ENCODE data around the gene NACC2.
"Not testable (repeated sequence)": the region's sequence is repeated elsewhere in the genome, so short reads cannot be mapped to it uniquely, and the experiment has no call there.

NACC2 gene

GRCh38 chr9:135968083-135968476 lies 127.0 kb downstream of the NACC2 start:
- in situ Hi-C loops (cut with MboI; ENCODE audit: low pct_unique_long_range_greater_than_20kb, low sequenced_read_pairs, unreplicated experiment), result loop anchor here (10.0 kb wide), 1 partner anchor 157 kb away; no protein-coding TSS in a partner anchor
- DNase-seq (ENCODE audit: low spot score), result no peak
- no peak for TF ChIP-seq CTCF (IDR thresholded peaks at IDR 0.05; ENCODE audit: extremely low read depth, insufficient read depth, missing control alignments)

- DNase-seq (ENCODE audit: low spot score), result not testable (repeated sequence)
- in situ Hi-C loops (cut with MboI; ENCODE audit: low pct_unique_long_range_greater_than_20kb, low sequenced_read_pairs, unreplicated experiment), result loop anchor here (10.0 kb wide), 1 partner anchor 158 kb away; no protein-coding TSS in a partner anchor
These were observed 128.2 kb downstream of the NACC2 start for GRCh38 chr9:135966916-135967260.

GRCh38 chr9:135965124-135965756 lies 129.8 kb downstream of the NACC2 start:
- no peak for TF ChIP-seq CTCF (IDR thresholded peaks at IDR 0.05; ENCODE audit: extremely low read depth, insufficient read depth, missing control alignments)
- DNase-seq (ENCODE audit: low spot score), result no peak
- in situ Hi-C loops (cut with MboI; ENCODE audit: low pct_unique_long_range_greater_than_20kb, low sequenced_read_pairs, unreplicated experiment), result loop anchor here (10.0 kb wide), 1 partner anchor 160 kb away; no protein-coding TSS in a partner anchor

GRCh38 chr9:135963938-135964337 lies 131.2 kb downstream of the NACC2 start:
- no peak for TF ChIP-seq CTCF (IDR thresholded peaks at IDR 0.05; ENCODE audit: extremely low read depth, insufficient read depth, missing control alignments)
- in situ Hi-C loops (cut with MboI; ENCODE audit: low pct_unique_long_range_greater_than_20kb, low sequenced_read_pairs, unreplicated experiment), result loop anchor here (10.0 kb wide), 1 partner anchor 161 kb away; no protein-coding TSS in a partner anchor
- DNase-seq (ENCODE audit: low spot score), result no peak

DNA sequence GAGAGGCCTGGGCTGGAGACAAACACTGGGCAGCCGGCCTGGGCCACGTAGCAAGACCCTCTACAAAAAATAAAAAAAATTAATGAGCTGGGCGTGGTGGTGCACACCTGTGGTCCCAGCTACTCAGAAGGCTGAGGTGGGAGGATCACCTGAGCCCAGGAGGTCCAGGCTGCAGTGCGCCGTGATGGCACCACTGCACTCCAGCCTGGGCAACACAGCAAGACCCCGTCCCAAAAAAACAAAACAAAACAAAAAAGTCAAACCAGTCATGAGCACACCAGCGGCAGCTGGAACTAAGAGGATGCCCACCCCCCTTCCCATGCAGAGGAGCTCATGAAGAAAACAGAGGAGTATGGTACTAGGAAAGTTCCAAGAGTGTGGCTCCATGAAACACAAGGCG lies 131.8 kb downstream of the NACC2 start:
- no peak for TF ChIP-seq CTCF (IDR thresholded peaks at IDR 0.05; ENCODE audit: extremely low read depth, insufficient read depth, missing control alignments)
- in situ Hi-C loops (cut with MboI; ENCODE audit: low pct_unique_long_range_greater_than_20kb, low sequenced_read_pairs, unreplicated experiment), result loop anchor here (10.0 kb wide), 1 partner anchor 161 kb away; no protein-coding TSS in a partner anchor
- DNase-seq (ENCODE audit: low spot score), result no peak

GRCh38 chr9:135962696-135963307 lies 132.3 kb downstream of the NACC2 start:
- TF ChIP-seq CTCF (IDR thresholded peaks at IDR 0.05; ENCODE audit: extremely low read depth, insufficient read depth, missing control alignments), result no peak
- in situ Hi-C loops (cut with MboI; ENCODE audit: low pct_unique_long_range_greater_than_20kb, low sequenced_read_pairs, unreplicated experiment), result loop anchor here (10.0 kb wide), 1 partner anchor 162 kb away; no protein-coding TSS in a partner anchor
- no peak for DNase-seq (ENCODE audit: low spot score)

Data from GM13977 (cell line).